GM21381 (cell line): ENCODE data around the gene IQCK.

ENCODE experiments used
- ATAC-seq: cut with Tn5 transposase; IDR thresholded peaks from one replicate; pipeline ENCODE4 v1.9.1; 2021; ENCODE audit warnings: mild to moderate bottlenecking, moderate library complexity; ENCODE audit not compliant: unreplicated experiment

The IQCK gene

DNA sequence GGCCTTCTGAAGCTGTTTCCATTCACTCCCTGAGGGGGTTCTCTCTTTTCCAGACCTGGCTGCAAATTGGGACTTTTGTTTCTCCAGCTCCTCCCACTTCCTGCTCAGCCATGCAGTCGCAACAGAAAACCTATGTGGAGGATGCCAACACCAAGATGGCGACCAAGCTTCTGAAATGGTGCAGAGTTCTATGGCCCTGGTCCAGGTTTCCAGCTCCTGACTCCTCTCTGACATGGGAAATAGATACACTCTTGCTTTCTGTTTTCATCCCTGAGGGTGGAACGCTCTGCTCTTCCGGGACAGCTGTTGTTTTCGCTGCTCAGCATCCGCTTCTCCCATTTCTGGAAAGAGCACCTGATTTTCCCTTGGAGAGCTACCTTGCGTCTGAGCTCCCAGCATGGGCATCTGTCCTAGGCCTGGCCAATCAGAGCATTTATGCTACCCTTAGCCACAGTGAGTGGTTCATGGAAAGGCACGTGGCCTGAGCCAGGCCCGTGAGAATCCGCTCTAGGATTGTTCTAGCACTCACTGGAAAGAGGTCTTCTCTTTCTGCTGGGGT lies 158.5 kb downstream of the IQCK start:
- no peak for ATAC-seq

- no peak for ATAC-seq
Observed at GRCh38 chr16:19878757-19879156, 160.7 kb downstream of the IQCK start.

- ATAC-seq = no peak
Observed at GRCh38 chr16:19879241-19879792, 161.2 kb downstream of the IQCK start.

DNA sequence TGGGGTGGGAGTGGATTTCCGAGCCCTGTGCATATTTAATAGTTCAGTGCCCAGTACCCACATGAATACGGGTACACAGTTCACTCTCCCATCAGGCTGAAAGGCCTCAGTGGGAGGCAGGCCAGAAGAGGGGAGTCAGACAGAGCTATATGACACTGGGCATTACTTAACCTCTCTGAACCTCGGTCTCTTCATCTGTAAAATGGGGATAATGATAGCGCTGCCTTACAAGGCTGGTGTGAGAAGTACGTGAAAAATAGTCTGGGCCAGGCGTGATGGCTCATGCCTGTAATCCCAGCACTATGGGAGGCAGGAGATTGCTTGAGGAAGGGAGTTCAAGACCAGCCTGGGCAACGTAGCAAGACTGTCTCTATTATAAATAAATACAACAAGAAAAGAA lies 163.0 kb downstream of the IQCK start:
- no peak for ATAC-seq

DNA sequence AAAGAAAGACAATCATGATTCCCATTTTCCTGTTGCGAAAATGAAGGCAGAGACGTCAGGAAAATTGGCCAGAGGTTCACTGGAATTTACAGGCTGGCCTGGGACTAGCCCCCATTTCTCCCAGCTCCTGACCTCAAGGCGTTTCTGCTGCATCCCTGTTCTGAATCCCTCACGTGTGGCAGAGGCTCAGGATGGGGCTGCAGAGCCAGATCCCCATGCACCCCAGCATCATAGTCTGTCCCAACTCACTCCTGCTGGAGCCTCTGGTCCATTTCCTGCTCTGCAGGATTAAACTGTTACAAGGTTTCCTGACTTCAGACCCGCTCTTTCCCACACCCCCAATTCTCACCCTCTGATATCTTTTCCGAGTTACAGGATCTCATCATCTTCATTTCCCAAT lies 163.7 kb downstream of the IQCK start:
- ATAC-seq = no peak

- ATAC-seq = no peak
Observed at GRCh38 chr16:19882186-19882585, 164.1 kb downstream of the IQCK start.

GRCh38 chr16:19882646-19883045 lies 164.6 kb downstream of the IQCK start:
- ATAC-seq = no peak

DNA sequence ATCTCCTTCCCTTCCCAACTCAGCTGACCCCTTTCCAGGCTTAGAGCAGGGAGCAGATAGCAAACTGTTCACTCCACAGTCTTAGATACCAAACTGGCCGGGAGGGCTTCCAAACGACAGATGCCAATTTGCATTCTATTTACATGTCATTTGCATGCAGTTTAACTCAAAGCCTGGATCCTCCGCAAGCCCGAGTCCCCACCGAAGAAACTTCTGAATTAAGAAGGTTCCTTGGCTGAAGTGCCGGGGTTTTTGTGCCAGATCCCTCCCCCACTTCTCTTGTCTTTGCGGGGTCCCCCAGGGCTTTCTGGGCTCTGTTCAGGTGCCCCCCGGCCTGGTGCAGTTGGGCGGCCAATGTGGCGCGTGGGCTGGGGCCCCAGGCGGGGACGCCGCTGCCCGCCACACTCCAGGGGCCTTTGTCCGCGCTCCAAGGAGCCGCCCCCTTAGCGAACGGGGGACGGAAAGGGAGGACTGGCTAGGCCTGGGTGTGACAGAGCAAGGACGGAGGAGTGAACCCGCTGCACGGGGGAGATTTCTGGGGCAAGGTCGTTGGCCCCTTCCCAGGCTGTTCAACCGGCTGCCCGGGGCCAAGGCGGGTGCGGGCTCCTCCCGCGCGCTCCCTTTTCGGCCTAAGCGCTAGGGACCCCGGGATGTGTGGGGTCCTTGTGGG lies 165.4 kb downstream of the IQCK start:
- no peak for ATAC-seq

DNA sequence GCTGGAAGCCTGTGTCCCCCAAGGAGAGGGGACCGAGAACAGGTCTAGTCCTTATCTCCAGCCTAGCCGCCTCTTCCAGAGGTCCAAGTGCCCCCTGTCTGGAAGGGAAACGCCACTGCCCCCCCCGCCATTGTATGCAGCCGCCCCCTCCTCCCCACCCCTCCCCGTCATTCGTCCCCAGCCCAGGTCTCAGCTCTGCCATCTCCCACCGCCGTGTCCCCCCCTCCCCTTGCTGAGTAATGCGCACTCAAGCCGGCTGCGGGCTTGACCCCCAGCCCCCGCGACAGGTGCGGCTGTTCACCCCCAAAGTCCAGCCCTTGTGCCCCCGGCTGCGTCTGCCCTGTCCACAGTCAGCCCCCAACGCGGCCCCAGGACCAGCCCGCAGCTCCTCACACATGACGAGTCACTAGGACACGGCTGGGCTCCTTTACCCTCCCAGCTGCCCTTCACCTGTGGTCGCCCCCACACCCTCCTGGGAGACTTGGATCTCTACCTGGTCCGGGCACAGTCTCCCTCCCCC lies 166.0 kb downstream of the IQCK start:
- ATAC-seq = no peak

- ATAC-seq = no peak
Observed at GRCh38 chr16:19884611-19885450, 166.8 kb downstream of the IQCK start, which contains the start of gene GPRC5B. TSS of gene GPRC5B (minus strand) at chr16:19884848. CDS start at chr16:19872845, 12,003 bp downstream.

DNA sequence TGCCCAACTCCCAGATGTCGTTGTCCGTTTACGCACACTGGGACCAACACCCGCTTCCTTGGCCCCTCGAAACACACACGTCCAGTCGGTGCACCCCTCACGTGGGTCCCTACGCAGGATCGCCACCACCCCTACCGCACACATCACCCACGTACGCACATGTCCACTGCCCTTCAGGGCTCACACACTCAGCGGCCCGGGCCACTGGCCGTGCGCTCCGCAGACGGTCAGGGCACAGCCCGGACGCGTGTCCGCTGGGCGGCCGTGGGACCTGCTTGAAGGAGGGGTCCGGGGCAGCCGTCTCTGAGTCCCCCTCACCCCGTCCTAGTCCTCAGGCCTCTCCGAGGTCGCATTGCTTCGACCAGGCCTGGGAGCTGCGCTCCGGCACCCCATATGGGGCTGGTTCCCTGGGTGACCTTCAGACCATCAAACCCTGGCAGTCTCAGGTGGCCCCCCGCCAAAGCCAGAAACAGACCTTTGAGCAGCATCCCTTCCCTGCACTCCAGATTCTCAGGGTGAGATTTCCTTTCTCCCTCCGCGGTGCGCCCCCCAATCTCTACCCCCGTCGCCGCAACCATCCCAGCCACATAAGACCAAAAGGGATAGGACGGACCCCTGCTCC lies 167.5 kb downstream of the IQCK start:
- ATAC-seq = no peak

GRCh38 chr16:19886073-19886941 lies 168.2 kb downstream of the IQCK start:
- peak; percentile 78 for ATAC-seq

DNA sequence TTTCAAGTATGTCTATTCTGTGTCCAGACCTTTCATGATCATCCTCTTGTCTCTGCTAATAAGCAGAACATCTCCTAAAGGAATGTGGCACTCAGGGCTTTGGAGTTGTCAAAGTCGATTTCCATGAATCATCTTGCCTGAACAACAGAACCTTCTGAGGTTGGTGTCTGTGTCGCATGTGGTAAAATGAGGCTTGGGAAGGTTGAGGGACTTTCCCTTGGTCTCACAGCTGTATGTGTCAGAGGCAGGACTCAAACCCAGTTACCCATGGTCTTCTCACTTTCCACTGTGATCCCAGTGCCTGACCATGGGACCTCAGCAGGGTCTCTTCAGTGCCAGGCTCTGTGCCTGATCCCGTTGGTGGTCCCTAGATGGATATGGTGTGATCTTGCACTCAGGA lies 170.8 kb downstream of the IQCK start:
- ATAC-seq = no peak

DNA sequence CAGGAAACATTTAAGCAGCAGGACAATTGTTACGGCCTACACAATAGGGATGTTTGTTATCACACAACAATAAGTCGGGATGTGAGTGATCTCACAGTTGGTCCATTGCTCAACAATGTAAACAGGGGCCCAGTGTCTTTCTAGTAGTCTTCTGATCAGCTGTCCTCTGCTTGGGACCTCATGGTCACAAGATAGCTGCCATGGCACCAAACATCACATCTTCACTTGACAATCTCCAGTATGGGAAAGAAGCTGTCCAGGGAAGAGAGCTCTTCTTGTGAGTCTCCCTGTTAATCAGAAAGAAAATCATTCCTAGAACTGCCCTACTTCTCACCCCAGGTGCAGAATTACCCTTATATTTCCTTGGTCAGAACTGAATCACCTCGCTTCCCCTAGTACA lies 172.8 kb downstream of the IQCK start:
- ATAC-seq = no peak

GRCh38 chr16:19892902-19893301 lies 174.8 kb downstream of the IQCK start:
- ATAC-seq = no peak

DNA sequence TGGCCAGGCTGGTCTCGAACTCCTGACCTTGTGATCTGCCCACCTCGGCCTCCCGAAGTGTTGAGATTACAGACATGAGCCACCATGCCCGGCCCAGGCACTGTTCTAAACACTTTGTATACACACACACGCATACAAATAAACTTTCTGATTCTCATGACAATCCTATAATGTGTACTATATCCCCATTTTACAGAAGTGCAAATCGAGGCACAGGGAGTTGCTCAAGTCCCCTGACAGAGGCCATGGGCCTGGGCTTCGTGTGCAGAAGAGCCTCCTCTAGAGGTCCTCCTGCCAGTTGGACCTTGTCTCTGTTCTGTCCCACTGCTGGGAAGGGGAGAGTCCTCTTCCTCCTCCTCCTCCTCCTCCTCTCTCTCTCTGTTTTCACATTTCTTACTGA lies 176.5 kb downstream of the IQCK start:
- no peak for ATAC-seq

DNA sequence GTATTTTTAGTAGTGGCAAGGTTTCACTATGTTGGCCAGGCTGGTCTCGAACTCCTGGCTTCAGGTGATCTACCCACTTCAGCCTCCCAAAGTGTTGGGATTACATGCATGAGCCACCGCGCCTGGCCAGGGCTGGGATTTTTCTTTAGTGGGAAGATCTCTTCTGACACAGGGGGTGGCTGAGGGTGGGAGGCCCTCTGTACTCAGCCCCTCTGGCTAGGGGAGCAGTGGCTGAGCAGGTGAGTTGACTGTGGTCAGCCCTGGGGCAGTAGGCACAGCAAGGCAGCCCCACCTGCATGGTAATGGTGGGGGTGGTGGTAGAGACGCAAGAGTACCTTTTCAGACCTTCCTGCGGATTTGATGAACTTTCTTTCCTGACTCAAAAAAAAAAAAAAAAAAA lies 178.9 kb downstream of the IQCK start:
- no peak for ATAC-seq

DNA sequence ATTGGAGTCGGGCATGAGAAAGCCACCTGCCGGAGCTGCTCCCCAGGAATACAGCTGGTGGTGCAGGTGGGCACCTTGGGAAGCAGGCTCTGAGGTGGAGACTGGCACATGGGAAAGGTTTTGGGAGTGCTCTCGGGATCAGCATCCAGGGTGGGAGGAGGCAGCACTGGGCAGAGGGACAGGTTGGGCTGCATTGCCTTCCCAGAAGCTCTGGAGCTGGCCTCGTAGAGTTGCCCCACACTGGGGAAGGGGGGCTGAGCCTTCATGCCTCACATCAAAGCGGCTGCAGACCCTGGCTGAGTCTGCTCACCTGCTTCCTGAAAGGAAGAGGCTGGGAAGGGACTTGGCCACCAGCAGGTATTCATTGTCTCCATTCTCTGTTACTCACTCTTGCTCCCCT lies 180.1 kb downstream of the IQCK start:
- no peak for ATAC-seq

GRCh38 chr16:19898924-19899604 lies 181.0 kb downstream of the IQCK start:
- no peak for ATAC-seq

DNA sequence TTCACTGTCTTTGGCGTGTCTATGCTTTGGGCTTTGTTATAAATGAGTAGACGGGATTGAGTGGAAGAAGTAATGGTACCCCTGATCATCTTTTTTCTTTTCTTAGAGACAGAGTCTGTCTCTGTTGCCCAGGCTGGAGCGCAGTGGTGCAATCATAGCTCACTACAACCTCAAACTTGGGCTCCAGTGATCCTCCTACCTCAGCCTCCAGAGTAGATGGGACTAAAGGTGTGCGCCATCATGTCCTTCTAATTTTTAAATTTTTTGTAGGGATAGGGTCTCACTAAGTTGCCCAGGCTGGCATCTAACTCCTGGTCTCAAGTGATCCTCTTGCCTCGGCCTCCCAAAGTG lies 181.5 kb downstream of the IQCK start:
- no peak for ATAC-seq
